ENCODE results near the gene MRPL20. TPM values are rescaled to one million over a fixed set of nuclear protein-coding genes. Genes with fewer than 3 reads are reported as not detected.
"Not testable (repeated sequence)": the region's sequence is repeated elsewhere in the genome, so short reads cannot be mapped to it uniquely, and the experiment has no call there.

MRPL20 gene
- polyA plus RNA-seq (2012; ENCODE audit: insufficient read depth, insufficient read length, low read depth), result 709 TPM

- Histone ChIP-seq H3K4me3 (ENCODE audit: low read depth, low read length) (peak within 1 kb of the TSS; percentile 95), H3K4me1 (no peaks in the 10 kb centered on the region), H3K9me3 (no peaks in the 10 kb centered on the region), H3K27me3 (no peaks in the 10 kb centered on the region), H3K36me3 (peaks cover 52% of the 10 kb centered on the region)
- DNase-seq, result peak; percentile 95
- no peak for TF ChIP-seq CTCF (IDR thresholded peaks at IDR 0.05; ENCODE audit: low read depth, low read length)
Observed at GRCh38 chr1:1406821-1407635, at the start of gene MRPL20. Gene MRPL20 (minus strand): TSS chr1:1407293. CDS start chr1:1407217, 76 bp downstream.

GRCh38 chr1:1456683-1457255, 49.7 kb upstream of the MRPL20 start:
- not testable (repeated sequence) for H3K36me3 ChIP-seq; H3K4me3 ChIP-seq (ENCODE audit: low read depth, low read length); H3K4me1 ChIP-seq; H3K9me3 ChIP-seq; H3K27me3 ChIP-seq; DNase-seq

GRCh38 chr1:1455934-1456333, 48.8 kb upstream of the MRPL20 start:
- H3K27me3 ChIP-seq; DNase-seq; H3K9me3 ChIP-seq; H3K4me1 ChIP-seq; H3K36me3 ChIP-seq; H3K4me3 ChIP-seq (ENCODE audit: low read depth, low read length): not testable (repeated sequence)

- Histone ChIP-seq H3K9me3 (no peaks in the 10 kb centered on the region), H3K27me3 (no peaks in the 10 kb centered on the region), H3K4me1 (no peaks in the 10 kb centered on the region), H3K36me3 (no peaks in the 10 kb centered on the region), H3K4me3 (ENCODE audit: low read depth, low read length) (no peak overlapping the region)
- DNase-seq, result no peak
- TF ChIP-seq CTCF (IDR thresholded peaks at IDR 0.05; ENCODE audit: low read depth, low read length), result no peak
Observed at GRCh38 chr1:1455366-1455884, 48.3 kb upstream of the MRPL20 start.

- H3K4me1 ChIP-seq; H3K4me3 ChIP-seq (ENCODE audit: low read depth, low read length); DNase-seq; H3K27me3 ChIP-seq; H3K36me3 ChIP-seq; H3K9me3 ChIP-seq: not testable (repeated sequence)
Observed at GRCh38 chr1:1454286-1455056, 47.4 kb upstream of the MRPL20 start.

GRCh38 chr1:1452882-1453281, 45.8 kb upstream of the MRPL20 start:
- Histone ChIP-seq H3K36me3 (no peaks in the 10 kb centered on the region), H3K4me3 (ENCODE audit: low read depth, low read length) (no peak overlapping the region), H3K9me3 (no peaks in the 10 kb centered on the region), H3K4me1 (no peaks in the 10 kb centered on the region), H3K27me3 (no peaks in the 10 kb centered on the region)
- TF ChIP-seq CTCF (IDR thresholded peaks at IDR 0.05; ENCODE audit: low read depth, low read length), result no peak
- no peak for DNase-seq

- not testable (repeated sequence) for H3K9me3 ChIP-seq; H3K4me3 ChIP-seq (ENCODE audit: low read depth, low read length); H3K27me3 ChIP-seq; H3K4me1 ChIP-seq; H3K36me3 ChIP-seq; DNase-seq
Observed at GRCh38 chr1:1452365-1452739, 45.3 kb upstream of the MRPL20 start.
